NCI-H1092 (cell line): ENCODE data around the gene DDI2.

Experiments
- DNase-seq: peaks from one replicate; lab custom pipeline; 2025; lab: John Stamatoyannopoulos, UW

The DDI2 gene

GRCh38 chr1:15605398-15606383 is 11.6 kb upstream of the DDI2 start:
- DNase-seq, result no peak

- no peak for DNase-seq
Measured at GRCh38 chr1:15609631-15610030, 7.6 kb upstream of the DDI2 start.

- no peak for DNase-seq
Measured at GRCh38 chr1:15610167-15610566, 7.1 kb upstream of the DDI2 start.

- no peak for DNase-seq
Measured at GRCh38 chr1:15616373-15617172, 685 bp upstream of the DDI2 start.

- DNase-seq, result no peak
Measured at GRCh38 chr1:15618077-15618654, 908 bp downstream of the DDI2 start.

- no peak for DNase-seq
Measured at GRCh38 chr1:15618655-15619525, 1.6 kb downstream of the DDI2 start.

- no peak for DNase-seq
Measured at GRCh38 chr1:15620155-15620545, 2.9 kb downstream of the DDI2 start.

- no peak for DNase-seq
Measured at GRCh38 chr1:15620902-15621682, 3.8 kb downstream of the DDI2 start.

GRCh38 chr1:15621975-15622374 is 4.7 kb downstream of the DDI2 start:
- DNase-seq, result no peak

GRCh38 chr1:15622712-15623373 is 5.6 kb downstream of the DDI2 start:
- DNase-seq, result no peak

- no peak for DNase-seq
Measured at GRCh38 chr1:15623435-15623834, 6.2 kb downstream of the DDI2 start.

- no peak for DNase-seq
Measured at GRCh38 chr1:15624133-15624714, 7.0 kb downstream of the DDI2 start.

- no peak for DNase-seq
Measured at GRCh38 chr1:15625056-15625917, 8.0 kb downstream of the DDI2 start.

- no peak for DNase-seq
Measured at GRCh38 chr1:15626269-15626950, 9.2 kb downstream of the DDI2 start.

GRCh38 chr1:15627343-15627988 is 10.2 kb downstream of the DDI2 start:
- no peak for DNase-seq

GRCh38 chr1:15628003-15628402 is 10.7 kb downstream of the DDI2 start:
- DNase-seq, result no peak

GRCh38 chr1:15633756-15634420 is 16.6 kb downstream of the DDI2 start:
- no peak for DNase-seq
